HepG2 (cell line): Measurements from ENCODE around the gene SF3B2. TPM values are rescaled to one million over a fixed set of nuclear protein-coding genes. Genes with fewer than 3 reads are reported as not detected.

Source experiments
- AGO1 ChIP-seq: fragments of 200-400 bp; formaldehyde crosslinking; IDR thresholded peaks from 2 replicates; pipeline ENCODE4 v1.6.1; 2017; ENCODE audit warnings: mild to moderate bottlenecking, low read depth, low read length, moderate library complexity; ENCODE audit not compliant: poor library complexity, severe bottlenecking
- ARID4A ChIP-seq: sonication (generic); formaldehyde crosslinking; IDR thresholded peaks from 2 replicates; pipeline ENCODE4 v1.5.0; 2020; ENCODE audit warnings: mild to moderate bottlenecking, missing genetic modification reagents, borderline replicate concordance
- ARNT2 ChIP-seq: sonication (generic); formaldehyde crosslinking; IDR thresholded peaks from 2 replicates; pipeline ENCODE4 v1.8.0; 2022; ENCODE audit warnings: mild to moderate bottlenecking, low read depth, missing genetic modification reagents, moderate library complexity
- GRHL1 ChIP-seq: sonication (generic); formaldehyde crosslinking; conservative IDR thresholded peaks from 2 replicates; pipeline ENCODE4 v1.8.0; 2022; ENCODE audit warnings: missing genetic modification reagents
- IRF2 ChIP-seq: IDR thresholded peaks from 2 replicates; pipeline ENCODE4 v1.6.1; 2018; ENCODE audit warnings: missing genetic modification reagents, missing compliant biosample characterization
- KLF16 ChIP-seq, 2 experiments: sonication (generic) in 1 of 2; formaldehyde crosslinking in 1 of 2; IDR thresholded peaks; 2 replicates each; pipeline versions ENCODE4 v1.6.1 to v1.8.0; 2016 to 2023; ENCODE audit warnings: missing genetic modification reagents in 2 of 2, missing compliant biosample characterization in 1 of 2
- TAF15 ChIP-seq: fragments of 200-400 bp; formaldehyde crosslinking; IDR thresholded peaks from one replicate; pipeline ENCODE4 v1.6.1; 2018; ENCODE audit warnings: mild to moderate bottlenecking, low read depth, low read length; ENCODE audit not compliant: poor library complexity, severe bottlenecking
- YY1 ChIP-seq: IDR thresholded peaks from 2 replicates; pipeline ENCODE4 v1.6.1; 2011; ENCODE audit warnings: low read length, low read depth, moderate library complexity, mild to moderate bottlenecking; ENCODE audit not compliant: insufficient read depth, insufficient replicate concordance
- ZNF143 ChIP-seq: sonication (generic); formaldehyde crosslinking; IDR thresholded peaks from 2 replicates; pipeline ENCODE4 v1.4.0; 2020; ENCODE audit warnings: missing genetic modification reagents
- ZNF567 ChIP-seq: sonication (generic); formaldehyde crosslinking; IDR thresholded peaks from 2 replicates; pipeline ENCODE4 v1.8.1; 2023; ENCODE audit warnings: mild to moderate bottlenecking, missing genetic modification reagents, borderline replicate concordance
- ZNF576 ChIP-seq: sonication (generic); formaldehyde crosslinking; IDR thresholded peaks from 2 replicates; pipeline ENCODE4 v1.4.0; 2020; ENCODE audit warnings: mild to moderate bottlenecking, missing genetic modification reagents
- ZNF589 ChIP-seq: sonication (generic); formaldehyde crosslinking; conservative IDR thresholded peaks from 2 replicates; pipeline ENCODE4 v1.8.0; 2022; ENCODE audit warnings: mild to moderate bottlenecking, moderate library complexity, missing genetic modification reagents
- polyA plus RNA-seq, 8 experiments: library from polyadenylated mRNA; depleted of rRNA in 3 of 8; stranded (reverse) in 7 of 8; unstranded in 1 of 8; fragments of >200 nt; fragmentation: Illumina TruSeq in 4 of 8; extraction: Trizol in 4 of 8; gene quantifications; 2 replicates each; pipeline versions ENCODE4 v1.2.1 to v1.2.3, GENCODE V29; 2011 to 2016; ENCODE audit warnings: low read depth in 4 of 8, missing spikeins in 1 of 8, mixed read lengths in 1 of 8; ENCODE audit not compliant: insufficient read depth in 1 of 8
- total RNA-seq, 5 experiments: library from RNA; depleted of rRNA; stranded (reverse); fragments of >200 nt; fragmentation: Illumina TruSeq; extraction: Trizol; gene quantifications; 2 replicates each; pipeline ENCODE4 v1.2.3, GENCODE V29; 2016; ENCODE audit warnings: low read depth in 1 of 5
- TF ChIP-seq, protein P1 (sequence below): sonication (generic); formaldehyde crosslinking; IDR thresholded peaks from 2 replicates; pipeline ENCODE4 v1.4.0; 2020; ENCODE audit warnings: missing genetic modification reagents
- TF ChIP-seq, protein P2 (sequence below): sonication (generic); formaldehyde crosslinking; IDR thresholded peaks from 2 replicates; pipeline ENCODE4 v1.4.0; 2020; ENCODE audit warnings: missing genetic modification reagents
- TF ChIP-seq, protein P3 (sequence below): sonication (generic); formaldehyde crosslinking; IDR thresholded peaks from 2 replicates; pipeline ENCODE4 v1.8.0; 2023; ENCODE audit warnings: mild to moderate bottlenecking, missing genetic modification reagents

Gene SF3B2
- total and polyA plus RNA-seq, 2 of the 13 experiments (the other 11 are each of a cell fraction or from before 2014, with no cell fraction given) = 70.4 to 153 TPM

- TF ChIP-seq KLF16 (CRISPR knock-in tag; IDR thresholded peaks at IDR 0.05) (0 out of 4 replicates have a peak, but pooled peaks of 1 of the 2 experiments have one; percentile 55), ZNF576 (no peak), YY1 (peak; percentile 52), GRHL1 (no peak), ZNF567 (CRISPR knock-in tag) (no peak), ZNF589 (CRISPR knock-in tag) (no peak), TAF15 (peak; percentile 67), ARID4A (CRISPR knock-in tag) (no peak), ARNT2 (no peak), ZNF143 (CRISPR knock-in tag) (no peak), AGO1 (peak; percentile 51), IRF2 (CRISPR knock-in tag) (0 out of 2 replicates have a peak, but pooled peaks have one; percentile 21)
- TF ChIP-seq, protein P1, sequence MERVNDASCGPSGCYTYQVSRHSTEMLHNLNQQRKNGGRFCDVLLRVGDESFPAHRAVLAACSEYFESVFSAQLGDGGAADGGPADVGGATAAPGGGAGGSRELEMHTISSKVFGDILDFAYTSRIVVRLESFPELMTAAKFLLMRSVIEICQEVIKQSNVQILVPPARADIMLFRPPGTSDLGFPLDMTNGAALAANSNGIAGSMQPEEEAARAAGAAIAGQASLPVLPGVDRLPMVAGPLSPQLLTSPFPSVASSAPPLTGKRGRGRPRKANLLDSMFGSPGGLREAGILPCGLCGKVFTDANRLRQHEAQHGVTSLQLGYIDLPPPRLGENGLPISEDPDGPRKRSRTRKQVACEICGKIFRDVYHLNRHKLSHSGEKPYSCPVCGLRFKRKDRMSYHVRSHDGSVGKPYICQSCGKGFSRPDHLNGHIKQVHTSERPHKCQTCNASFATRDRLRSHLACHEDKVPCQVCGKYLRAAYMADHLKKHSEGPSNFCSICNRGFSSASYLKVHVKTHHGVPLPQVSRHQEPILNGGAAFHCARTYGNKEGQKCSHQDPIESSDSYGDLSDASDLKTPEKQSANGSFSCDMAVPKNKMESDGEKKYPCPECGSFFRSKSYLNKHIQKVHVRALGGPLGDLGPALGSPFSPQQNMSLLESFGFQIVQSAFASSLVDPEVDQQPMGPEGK (CRISPR knock-in tag) = peak; percentile 85
- TF ChIP-seq, protein P2, sequence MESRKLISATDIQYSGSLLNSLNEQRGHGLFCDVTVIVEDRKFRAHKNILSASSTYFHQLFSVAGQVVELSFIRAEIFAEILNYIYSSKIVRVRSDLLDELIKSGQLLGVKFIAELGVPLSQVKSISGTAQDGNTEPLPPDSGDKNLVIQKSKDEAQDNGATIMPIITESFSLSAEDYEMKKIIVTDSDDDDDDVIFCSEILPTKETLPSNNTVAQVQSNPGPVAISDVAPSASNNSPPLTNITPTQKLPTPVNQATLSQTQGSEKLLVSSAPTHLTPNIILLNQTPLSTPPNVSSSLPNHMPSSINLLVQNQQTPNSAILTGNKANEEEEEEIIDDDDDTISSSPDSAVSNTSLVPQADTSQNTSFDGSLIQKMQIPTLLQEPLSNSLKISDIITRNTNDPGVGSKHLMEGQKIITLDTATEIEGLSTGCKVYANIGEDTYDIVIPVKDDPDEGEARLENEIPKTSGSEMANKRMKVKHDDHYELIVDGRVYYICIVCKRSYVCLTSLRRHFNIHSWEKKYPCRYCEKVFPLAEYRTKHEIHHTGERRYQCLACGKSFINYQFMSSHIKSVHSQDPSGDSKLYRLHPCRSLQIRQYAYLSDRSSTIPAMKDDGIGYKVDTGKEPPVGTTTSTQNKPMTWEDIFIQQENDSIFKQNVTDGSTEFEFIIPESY = peak; percentile 68; the same call in 1 of the 2 replicates
- TF ChIP-seq, protein P3, sequence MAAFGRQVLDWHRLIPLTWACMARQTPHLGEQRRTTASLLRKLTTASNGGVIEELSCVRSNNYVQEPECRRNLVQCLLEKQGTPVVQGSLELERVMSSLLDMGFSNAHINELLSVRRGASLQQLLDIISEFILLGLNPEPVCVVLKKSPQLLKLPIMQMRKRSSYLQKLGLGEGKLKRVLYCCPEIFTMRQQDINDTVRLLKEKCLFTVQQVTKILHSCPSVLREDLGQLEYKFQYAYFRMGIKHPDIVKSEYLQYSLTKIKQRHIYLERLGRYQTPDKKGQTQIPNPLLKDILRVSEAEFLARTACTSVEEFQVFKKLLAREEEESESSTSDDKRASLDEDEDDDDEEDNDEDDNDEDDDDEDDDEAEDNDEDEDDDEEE = 0 out of 2 replicates have a peak, but pooled peaks have one; percentile 32
These were observed 17.8 kb downstream of the SF3B2 start, which contains the start of gene PACS1 (continued) for GRCh38 chr11:66069715-66070603.
